Islet precursor cell (in vitro differentiated cells): ENCODE data around the gene APCDD1.

Experiments
- DNase-seq: peaks from one replicate; pipeline ENCODE4 v3.0.0-alpha.2; 2018

Gene APCDD1

GRCh38 chr18:10432781-10433180 lies 21.7 kb upstream of the APCDD1 start:
- DNase-seq, result no peak

- no peak for DNase-seq
Observed at GRCh38 chr18:10436160-10436559, 18.3 kb upstream of the APCDD1 start.

GRCh38 chr18:10437837-10438236 lies 16.6 kb upstream of the APCDD1 start:
- no peak for DNase-seq

- DNase-seq, result no peak
Observed at GRCh38 chr18:10439898-10440297, 14.5 kb upstream of the APCDD1 start.

- no peak for DNase-seq
Observed at GRCh38 chr18:10440884-10441283, 13.6 kb upstream of the APCDD1 start.

GRCh38 chr18:10441472-10441871 lies 13.0 kb upstream of the APCDD1 start:
- DNase-seq, result no peak

GRCh38 chr18:10442551-10442971 lies 11.9 kb upstream of the APCDD1 start:
- DNase-seq, result no peak

GRCh38 chr18:10443001-10443400 lies 11.4 kb upstream of the APCDD1 start:
- DNase-seq, result no peak

GRCh38 chr18:10444314-10445006 lies 10.0 kb upstream of the APCDD1 start:
- DNase-seq, result no peak

GRCh38 chr18:10449396-10449795 lies 5.0 kb upstream of the APCDD1 start:
- DNase-seq, result no peak

GRCh38 chr18:10450986-10451385 lies 3.4 kb upstream of the APCDD1 start:
- no peak for DNase-seq

GRCh38 chr18:10453261-10453805 lies 1.1 kb upstream of the APCDD1 start:
- no peak for DNase-seq

- peak; percentile 77 for DNase-seq
Observed at GRCh38 chr18:10454681-10455557, 484 bp downstream of the APCDD1 start.

- no peak for DNase-seq
Observed at GRCh38 chr18:10455726-10456453, 1.5 kb downstream of the APCDD1 start.

- DNase-seq, result no peak
Observed at GRCh38 chr18:10456718-10457117, 2.3 kb downstream of the APCDD1 start.

GRCh38 chr18:10457128-10457527 lies 2.7 kb downstream of the APCDD1 start:
- DNase-seq, result no peak

GRCh38 chr18:10457767-10458166 lies 3.3 kb downstream of the APCDD1 start:
- no peak for DNase-seq

GRCh38 chr18:10458691-10459090 lies 4.3 kb downstream of the APCDD1 start:
- DNase-seq, result no peak

- no peak for DNase-seq
Observed at GRCh38 chr18:10459587-10459986, 5.2 kb downstream of the APCDD1 start.

GRCh38 chr18:10460414-10461018 lies 6.1 kb downstream of the APCDD1 start:
- no peak for DNase-seq

GRCh38 chr18:10461989-10462388 lies 7.6 kb downstream of the APCDD1 start:
- DNase-seq, result no peak

- DNase-seq, result no peak
Observed at GRCh38 chr18:10462597-10462996, 8.2 kb downstream of the APCDD1 start.

GRCh38 chr18:10463096-10463495 lies 8.7 kb downstream of the APCDD1 start:
- no peak for DNase-seq
